ENCODE measurements around the gene SEZ6.

SEZ6 gene

GRCh38 chr17:28974451-28974850 is 31.4 kb downstream of the SEZ6 start:
- no peak for DNase-seq (ENCODE audit: low read depth in 3 of 3)

DNA sequence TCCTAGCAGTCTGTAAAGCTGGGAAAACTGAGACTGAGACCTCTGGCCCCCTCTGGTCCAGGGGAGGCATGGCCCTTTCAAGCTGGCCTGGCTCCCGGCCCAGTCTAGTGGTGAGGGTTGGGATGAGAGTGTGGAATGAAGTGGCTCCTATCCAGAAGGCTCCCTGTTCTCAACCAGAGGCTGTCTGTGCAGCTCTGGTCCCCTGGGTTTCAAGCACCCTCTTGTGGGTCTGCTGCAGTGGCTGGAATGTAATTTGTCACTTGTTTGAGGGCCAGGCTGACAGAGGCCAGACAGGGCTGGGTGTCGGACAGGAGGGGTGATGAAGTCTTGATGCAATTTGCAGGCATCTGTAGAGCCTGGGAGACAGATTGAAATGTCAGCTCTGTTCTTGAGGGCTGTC is 32.4 kb downstream of the SEZ6 start:
- no peak for DNase-seq (ENCODE audit: low read depth in 3 of 3)

DNA sequence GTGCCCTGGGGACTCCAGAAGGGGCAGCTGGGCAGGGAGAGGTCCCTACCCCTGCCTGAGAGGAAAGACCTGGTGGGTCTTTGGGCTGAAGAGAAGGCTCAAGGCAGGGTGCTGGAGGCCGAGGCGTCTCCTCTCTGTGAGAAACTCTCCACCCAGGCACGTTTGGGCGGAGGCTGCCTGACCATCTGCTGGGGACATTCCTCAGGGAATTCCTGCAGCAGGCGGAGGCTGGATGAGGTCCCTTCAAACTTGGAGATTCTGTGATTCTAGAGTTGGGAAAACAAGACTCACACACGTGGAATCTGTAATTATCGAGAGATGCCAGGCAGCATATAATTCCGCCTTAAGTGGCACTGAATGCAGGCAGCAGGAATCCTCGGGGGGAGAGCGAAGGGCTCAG is 33.4 kb downstream of the SEZ6 start:
- DNase-seq (ENCODE audit: low read depth in 3 of 3): no peak

- no peak for DNase-seq (ENCODE audit: low read depth in 3 of 3)
Measured at GRCh38 chr17:28970879-28971278, 35.0 kb downstream of the SEZ6 start.

DNA sequence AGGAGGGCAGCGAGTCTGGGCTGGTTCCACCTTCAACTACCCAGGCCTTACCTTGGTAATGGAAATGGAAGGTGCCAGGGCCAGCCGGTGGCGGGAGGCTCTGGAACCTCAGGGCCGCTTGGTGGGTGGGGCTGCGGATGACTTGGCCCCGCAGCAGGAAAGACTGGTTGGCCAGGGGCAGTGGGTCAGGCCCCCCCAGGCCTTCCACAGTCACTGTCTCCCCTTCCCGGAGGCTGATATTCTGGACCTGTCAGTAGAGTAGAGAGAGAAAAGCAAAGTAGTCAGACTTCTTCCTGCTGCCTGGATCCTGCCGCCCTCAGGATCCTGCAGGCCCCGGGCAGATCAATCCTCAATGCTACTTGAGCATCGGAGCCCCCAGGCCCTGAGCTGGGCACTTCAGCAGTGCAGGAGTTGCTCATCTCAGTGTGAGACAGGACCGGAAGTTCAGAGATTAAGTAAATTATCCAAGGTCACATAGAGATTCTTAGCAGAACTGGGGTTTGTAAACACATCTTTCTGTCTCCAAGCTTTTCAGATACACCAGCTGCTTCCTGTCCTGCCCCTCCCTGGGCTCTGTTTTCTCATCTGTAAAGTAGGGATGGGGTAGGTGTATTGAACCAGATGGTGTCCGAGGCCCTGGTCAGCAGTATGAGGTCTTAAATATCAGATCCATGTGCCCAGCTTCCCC is 36.0 kb downstream of the SEZ6 start:
- DNase-seq (ENCODE audit: low read depth in 3 of 3): no peak

GRCh38 chr17:28968914-28969295 is 36.9 kb downstream of the SEZ6 start:
- DNase-seq (ENCODE audit: low read depth in 3 of 3): no peak

DNA sequence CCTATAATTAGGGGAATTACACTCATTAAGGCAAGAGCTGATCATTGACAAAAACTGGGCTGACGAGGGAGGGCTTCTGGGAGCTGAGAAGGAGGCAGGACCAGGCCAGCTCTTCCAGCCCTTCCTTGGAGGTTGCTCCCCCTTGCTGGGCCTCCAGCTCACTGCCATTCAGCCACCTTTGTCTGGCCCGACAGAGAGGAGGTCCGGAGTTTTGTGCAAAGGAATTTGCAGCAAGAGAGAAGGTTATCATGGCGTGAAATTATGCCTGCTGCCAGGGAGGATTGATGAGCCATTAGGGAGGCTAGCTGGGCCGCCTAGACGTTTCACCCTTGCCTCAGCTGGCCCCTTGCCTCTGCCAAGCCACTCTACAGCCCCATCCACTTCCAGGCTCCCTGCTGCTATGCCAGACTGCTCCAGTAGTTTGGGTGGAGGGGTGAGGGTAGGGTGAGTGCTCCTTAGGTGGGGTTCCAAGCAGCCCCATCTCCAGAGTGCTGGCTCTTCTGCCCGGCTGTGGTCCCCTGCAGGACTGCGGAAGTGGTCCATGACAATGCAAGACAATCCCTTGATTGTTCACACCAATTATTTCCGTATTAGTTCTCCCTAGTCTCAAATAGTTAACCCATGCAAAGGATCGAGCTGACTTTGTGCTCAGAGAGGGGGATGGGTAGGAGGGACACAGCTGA is 37.5 kb downstream of the SEZ6 start:
- DNase-seq (ENCODE audit: low read depth in 3 of 3): no peak

- no peak for DNase-seq (ENCODE audit: low read depth in 3 of 3)
Measured at GRCh38 chr17:28967221-28968135, 38.4 kb downstream of the SEZ6 start.

DNA sequence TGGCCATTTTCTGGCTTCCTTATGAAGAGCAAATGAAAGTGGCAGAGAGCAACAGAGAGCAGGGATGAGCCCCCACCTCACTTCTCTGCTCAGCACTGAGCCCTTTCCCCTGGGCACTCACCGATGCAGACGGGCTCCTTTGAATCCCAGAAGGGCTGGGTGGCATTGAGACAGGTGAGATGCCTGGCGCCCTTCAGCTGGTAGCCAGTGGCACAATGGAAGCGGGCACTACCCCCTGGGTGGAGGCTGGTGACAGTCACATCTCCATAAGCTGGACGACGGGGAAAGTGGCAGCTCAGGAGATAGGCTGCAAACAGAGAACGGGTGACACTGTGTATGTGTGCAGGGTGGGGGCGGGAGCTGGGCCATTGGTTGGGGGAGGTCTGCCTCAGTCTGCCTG is 42.0 kb downstream of the SEZ6 start:
- no peak for DNase-seq (ENCODE audit: low read depth in 3 of 3)

DNA sequence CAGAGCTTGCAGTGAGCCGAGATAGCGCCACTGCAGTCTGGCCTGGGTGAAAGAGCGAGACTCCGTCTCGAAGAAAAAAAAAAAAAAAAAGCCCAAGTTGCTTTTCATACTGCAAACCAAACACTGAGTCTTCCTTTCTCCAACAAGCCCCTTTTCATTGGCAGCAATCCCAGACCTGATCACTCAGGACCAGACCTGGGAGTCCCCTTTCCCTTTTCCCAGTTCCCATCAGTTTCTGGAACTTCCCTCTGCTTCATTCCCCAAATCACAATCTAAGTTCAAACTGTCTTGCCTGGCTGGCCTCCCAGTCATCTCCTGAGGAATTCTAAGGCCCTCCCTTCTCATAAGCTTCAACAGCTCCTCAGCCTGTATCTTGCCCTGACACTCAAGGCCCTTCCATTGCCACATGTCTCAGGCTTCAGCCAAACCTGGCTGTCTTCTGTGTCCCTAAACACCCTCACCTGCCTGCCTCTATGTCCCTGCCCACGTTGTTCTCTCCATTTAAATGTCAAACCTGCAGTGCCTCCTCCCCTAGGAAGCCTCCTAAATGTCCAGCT is 42.7 kb downstream of the SEZ6 start:
- no peak for DNase-seq (ENCODE audit: low read depth in 3 of 3)

DNA sequence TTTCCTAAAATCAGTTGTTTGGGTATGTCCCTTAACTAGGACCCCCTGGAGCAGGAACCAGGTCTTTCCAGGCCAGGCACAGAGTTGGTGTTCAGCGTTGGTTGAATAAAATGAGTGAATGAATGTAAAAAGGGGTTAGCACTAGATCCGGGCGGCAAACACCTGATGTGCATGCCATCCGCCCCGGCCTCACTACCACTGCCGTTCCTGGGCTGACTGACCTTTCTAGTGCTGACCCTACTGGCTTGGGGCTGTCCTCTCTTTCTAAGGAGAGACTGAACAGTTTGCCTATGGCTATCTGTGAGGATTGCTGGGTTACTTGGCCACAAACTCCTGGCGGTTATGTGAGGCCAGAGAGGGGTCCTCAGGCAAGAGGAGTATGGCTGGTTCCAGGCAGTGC is 44.4 kb downstream of the SEZ6 start:
- no peak for DNase-seq (ENCODE audit: low read depth in 3 of 3)

DNA sequence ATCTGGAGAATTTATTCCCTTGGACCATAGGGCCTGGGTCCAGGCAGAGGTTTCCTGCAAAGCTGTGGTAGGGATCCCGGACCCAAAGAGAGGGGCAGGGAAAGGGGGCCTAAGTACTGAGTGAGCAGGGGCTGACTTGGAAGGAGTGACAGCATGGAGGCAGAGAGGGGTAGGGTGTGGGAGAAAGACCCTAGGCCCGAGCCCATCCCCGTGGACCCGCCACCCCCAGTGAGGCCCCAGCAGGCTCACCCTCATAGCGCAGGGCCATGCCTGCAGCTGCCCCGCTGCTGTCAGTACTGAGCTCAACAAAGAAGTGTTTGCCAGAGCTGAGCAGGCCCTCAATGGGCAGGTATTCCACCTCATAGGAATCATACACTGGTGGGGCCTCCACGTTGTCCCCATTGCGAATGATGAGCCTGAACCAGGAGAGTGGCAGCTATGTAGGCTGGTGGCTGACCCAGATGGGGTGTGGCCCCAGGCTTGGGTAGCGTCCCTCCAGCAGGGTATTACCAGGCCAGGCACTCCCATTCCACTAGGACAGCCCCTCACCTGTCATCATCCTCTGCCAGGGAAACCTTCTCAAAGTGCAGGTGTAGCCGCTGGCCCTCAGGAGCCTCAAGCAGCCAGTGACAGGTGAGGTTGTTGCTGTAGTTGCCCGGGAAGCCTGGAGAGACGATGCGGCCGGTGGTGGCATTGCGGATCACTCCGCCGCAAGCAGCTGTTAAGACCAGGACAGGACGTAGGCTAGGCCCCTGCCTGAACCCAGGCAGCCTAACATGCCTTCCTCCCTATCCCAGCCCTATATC is 45.4 kb downstream of the SEZ6 start:
- DNase-seq (ENCODE audit: low read depth in 3 of 3): no peak

DNA sequence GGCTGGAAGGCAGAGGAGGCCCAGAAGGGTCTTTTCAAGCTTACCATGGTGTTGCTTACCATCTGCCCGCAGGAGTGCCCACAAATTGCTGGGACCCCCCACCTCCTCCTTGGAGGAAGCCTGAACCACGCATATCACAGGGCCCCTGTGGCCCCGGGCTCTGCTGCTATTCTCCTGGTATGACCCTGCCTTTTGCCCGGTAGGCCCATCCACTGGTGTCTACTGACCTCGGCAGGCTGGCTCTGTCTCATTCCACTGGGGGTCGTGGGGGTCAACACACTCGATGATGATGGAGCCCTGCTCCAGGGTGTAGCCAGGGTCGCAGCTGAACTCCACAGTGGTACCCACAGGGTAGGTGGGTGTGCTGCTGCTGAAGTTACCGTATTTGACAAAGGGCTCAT is 46.4 kb downstream of the SEZ6 start:
- no peak for DNase-seq (ENCODE audit: low read depth in 3 of 3)

DNA sequence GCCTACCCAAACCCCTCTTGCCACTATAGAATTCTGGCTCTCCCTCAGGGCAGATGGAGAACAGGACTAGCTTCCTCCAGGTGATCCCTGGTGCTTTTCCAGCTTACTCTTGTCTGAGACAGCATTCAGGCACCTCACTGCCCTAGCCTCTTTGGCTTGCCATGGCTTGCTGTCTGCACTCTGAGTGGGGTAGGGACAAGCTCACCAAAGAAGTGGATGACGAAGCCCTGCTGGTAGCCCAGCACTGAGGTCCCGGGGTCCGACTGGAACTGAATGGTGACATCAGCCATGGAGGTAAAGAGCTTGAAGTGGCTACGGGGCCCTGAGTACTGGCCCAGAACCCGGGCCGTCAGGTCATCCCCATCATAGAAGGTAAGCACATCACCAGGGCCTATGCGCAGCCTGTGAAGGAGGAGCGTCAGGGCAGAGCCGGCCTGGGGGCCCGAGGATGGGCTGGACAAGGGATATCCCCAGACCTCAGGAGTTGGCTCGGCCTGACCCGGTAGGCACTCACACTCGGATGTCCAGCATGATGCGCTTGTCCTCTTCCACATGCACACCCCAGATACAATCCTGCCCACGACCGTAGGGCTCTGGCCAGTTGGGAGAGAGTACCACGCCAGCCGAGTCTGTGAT is 46.9 kb downstream of the SEZ6 start:
- DNase-seq (ENCODE audit: low read depth in 3 of 3): no peak

DNA sequence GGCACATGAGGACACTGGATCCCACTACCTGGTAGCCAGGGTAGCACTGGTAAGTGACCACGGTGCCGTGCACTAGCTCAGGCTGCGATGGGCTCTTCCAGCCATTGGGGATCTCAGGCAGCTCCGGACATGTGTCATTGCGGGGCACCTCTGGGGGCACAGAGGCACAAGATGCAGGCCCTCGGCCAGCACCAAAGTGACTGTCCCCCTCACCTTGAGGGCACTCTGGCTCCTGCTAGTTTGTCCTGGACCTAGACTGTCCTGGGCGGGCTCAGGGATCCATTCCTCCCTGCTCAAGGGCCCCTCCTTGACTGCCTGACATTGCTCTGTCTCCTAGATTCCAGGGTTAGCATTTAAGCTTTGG is 47.9 kb downstream of the SEZ6 start:
- DNase-seq (ENCODE audit: low read depth in 3 of 3): no peak

DNA sequence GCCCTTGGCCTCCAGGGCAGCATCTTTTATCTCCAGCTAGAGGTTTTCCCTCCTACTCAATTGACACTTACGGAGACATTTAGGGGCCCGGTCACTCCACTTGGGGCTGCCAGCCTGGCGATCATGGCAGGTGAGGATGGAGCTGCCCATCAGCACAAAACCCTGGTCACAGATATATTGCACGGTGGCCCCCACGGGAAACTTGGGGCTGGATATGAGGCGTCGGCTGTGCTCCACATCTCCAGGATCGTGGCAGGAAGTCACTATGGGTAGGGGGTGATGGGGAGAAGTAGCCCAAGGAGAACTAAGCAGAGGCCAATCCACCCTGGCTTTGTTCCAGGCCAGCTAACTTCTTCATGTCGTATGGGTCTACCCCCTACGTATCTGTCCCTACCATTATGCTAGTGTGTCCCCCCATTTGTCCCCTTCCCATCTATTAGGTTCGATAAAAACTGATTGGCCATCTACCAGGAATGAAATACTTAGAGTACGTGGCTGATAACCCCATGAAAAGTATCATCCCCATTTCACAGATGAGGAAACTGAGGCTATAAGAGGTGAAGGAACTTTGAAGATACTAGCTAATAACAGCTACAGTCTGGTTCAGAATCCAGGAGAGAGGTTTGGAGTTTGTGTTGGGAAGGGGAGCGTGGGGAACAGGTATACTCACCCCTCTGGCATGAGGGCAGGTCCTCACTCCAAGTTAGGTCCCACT is 48.4 kb downstream of the SEZ6 start:
- no peak for DNase-seq (ENCODE audit: low read depth in 3 of 3)

DNA sequence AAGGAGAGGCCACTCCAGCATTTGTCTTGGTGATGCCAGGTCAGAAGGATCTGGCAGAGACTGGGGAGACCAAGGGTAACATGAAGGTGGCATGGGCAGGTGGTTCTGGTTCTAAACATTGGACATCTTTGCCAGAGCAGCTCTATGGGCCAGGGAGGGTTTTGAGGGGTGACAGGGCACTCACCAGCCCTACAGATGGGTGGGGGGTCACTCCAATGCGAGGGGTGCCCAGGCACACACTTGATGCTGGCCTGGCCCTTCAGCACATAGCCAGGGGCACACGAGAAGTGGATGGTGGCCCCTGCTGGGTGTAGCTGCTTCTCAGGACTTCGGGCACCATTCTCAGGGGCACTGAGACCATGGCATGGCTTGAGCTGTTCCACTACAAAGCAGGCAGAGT is 49.0 kb downstream of the SEZ6 start:
- DNase-seq (ENCODE audit: low read depth in 3 of 3): no peak

DNA sequence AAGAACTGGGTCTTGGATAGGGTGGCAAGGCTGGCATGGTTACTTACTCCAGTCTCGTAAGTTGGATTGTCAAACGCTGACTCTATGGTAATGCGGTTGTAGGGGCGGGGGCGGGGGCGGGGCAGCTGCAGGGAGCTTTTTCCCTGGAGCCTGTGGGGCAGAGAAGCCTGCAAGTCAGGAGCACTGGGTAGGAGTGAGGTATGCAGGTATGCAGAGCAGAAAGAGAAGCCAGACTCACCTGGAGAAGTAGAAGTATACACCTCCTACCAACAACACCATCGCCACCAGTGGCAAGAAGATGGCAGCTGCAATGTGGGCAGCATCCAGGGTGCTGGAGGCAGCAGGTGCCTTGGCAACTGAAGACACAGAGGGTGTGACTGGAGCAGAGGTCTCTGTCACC is 49.7 kb downstream of the SEZ6 start:
- no peak for DNase-seq (ENCODE audit: low read depth in 3 of 3)

GRCh38 chr17:28955408-28955807 is 50.4 kb downstream of the SEZ6 start:
- no peak for DNase-seq (ENCODE audit: low read depth in 3 of 3)

DNA sequence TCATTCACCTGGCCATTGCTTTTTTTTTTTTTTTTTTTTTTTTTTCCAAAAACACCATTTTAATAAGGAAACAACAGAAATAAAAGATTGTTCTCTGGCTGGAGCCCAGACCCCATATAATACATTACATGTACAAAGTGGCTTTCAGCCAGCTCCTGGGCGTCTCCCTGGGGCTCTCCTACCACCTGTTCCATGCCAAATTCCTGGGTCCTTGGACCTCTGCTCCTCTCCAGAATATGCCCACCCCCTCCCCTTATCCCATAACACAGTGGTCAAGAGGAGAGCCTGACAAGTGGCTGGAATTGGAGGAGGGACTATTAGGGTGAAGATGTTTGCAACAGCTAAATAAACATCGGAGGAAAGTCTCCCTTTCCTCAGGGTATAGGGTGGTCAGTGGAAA is 50.9 kb downstream of the SEZ6 start:
- no peak for DNase-seq (ENCODE audit: low read depth in 3 of 3)
